ENCODE measurements around the gene ANKRD10.
"Not testable (repeated sequence)": the region's sequence is repeated elsewhere in the genome, so short reads cannot be mapped to it uniquely, and the experiment has no call there.

DNA sequence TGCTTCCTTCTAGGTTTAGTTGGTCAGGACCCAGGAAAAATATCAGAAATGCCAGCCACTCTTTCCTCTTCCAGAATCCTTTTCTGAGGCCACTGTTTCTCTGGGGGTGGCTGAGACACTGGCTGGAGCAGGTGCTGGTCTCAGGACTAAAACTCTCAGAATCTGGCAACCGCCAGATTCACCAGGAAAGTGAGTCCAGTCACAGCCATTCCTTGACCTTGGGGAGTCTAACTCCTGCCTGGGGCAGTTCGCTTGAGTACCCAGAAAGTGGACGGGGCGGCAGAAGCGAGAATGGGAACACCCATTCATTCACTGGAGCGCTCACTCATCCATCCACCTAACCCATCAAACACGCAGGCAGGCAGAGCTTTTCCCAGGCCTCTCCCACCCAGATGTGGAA is 40.7 kb upstream of the ANKRD10 start:
- not testable (repeated sequence) for TF ChIP-seq POLR2A (IDR thresholded peaks at IDR 0.05; ENCODE audit: low read depth, low read length); EZH2 (IDR thresholded peaks at IDR 0.05; ENCODE audit: borderline replicate concordance, low read depth, low read length, severe bottlenecking); JUN (IDR thresholded peaks at IDR 0.05; ENCODE audit: borderline replicate concordance, insufficient read depth, insufficient read length, low read depth); MYC (IDR thresholded peaks at IDR 0.05; ENCODE audit: low read depth, low read length); POLR2AphosphoS5 (IDR thresholded peaks at IDR 0.05; ENCODE audit: insufficient read depth, low read depth, low read length); FOS (IDR thresholded peaks at IDR 0.05; ENCODE audit: borderline replicate concordance, insufficient read depth, low read length); GATA2 (IDR thresholded peaks at IDR 0.05; ENCODE audit: insufficient read depth, insufficient read length, low read depth, low read length)
- TF ChIP-seq, protein P1, sequence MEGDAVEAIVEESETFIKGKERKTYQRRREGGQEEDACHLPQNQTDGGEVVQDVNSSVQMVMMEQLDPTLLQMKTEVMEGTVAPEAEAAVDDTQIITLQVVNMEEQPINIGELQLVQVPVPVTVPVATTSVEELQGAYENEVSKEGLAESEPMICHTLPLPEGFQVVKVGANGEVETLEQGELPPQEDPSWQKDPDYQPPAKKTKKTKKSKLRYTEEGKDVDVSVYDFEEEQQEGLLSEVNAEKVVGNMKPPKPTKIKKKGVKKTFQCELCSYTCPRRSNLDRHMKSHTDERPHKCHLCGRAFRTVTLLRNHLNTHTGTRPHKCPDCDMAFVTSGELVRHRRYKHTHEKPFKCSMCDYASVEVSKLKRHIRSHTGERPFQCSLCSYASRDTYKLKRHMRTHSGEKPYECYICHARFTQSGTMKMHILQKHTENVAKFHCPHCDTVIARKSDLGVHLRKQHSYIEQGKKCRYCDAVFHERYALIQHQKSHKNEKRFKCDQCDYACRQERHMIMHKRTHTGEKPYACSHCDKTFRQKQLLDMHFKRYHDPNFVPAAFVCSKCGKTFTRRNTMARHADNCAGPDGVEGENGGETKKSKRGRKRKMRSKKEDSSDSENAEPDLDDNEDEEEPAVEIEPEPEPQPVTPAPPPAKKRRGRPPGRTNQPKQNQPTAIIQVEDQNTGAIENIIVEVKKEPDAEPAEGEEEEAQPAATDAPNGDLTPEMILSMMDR (IDR thresholded peaks at IDR 0.05; ENCODE audit: extremely low read depth in 1 of 2, insufficient read depth in 1 of 2, low read depth in 1 of 2, low read length in 2 of 2): not testable (repeated sequence)
- TF ChIP-seq, protein P2, sequence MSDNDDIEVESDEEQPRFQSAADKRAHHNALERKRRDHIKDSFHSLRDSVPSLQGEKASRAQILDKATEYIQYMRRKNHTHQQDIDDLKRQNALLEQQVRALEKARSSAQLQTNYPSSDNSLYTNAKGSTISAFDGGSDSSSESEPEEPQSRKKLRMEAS (IDR thresholded peaks at IDR 0.05; ENCODE audit: insufficient read depth, insufficient read length): not testable (repeated sequence)

All from endothelial cell of umbilical vein (primary cell).